ENCODE measurements around the gene DAAM2. TPM values are rescaled to one million over a fixed set of nuclear protein-coding genes. Genes with fewer than 3 reads are reported as not detected.

DAAM2 gene
- total RNA-seq, 1 experiment from 2014 or later: not detected

- Mint-ChIP-seq H3K9me3 (ENCODE audit: unreplicated experiment) (no peaks in the 10 kb centered on the region), H3K4me3 (ENCODE audit: unreplicated experiment) (no peak overlapping the region), H3K27me3 (ENCODE audit: insufficient read depth, unreplicated experiment) (no peaks in the 10 kb centered on the region), H3K27ac (ENCODE audit: low read depth, unreplicated experiment) (no peak overlapping the region), H3K36me3 (ENCODE audit: insufficient read depth, unreplicated experiment) (no peaks in the 10 kb centered on the region), H3K4me1 (ENCODE audit: insufficient read depth, unreplicated experiment) (no peaks in the 10 kb centered on the region)
- ChIA-PET POLR2A (no interaction called here), CTCF (interaction anchor here (0.6 to 6.5 kb wide), 17 partner anchors 12 to 1138 kb away, joined by 3 to 88 read pairs (median 3); no protein-coding TSS in a partner anchor)
- BruUV-seq (replicated peaks): no TSS peak
- intact Hi-C loops (cut with micrococcal nuclease): no loop called here
- TF ChIP-seq CTCF (IDR thresholded peaks at IDR 0.05; ENCODE audit: unreplicated experiment): no peak
- no peak for DNase-seq (ENCODE audit: unreplicated experiment)
These were observed 99.2 kb downstream of the DAAM2 start for GRCh38 chr6:39891353-39891752.

- no peak overlapping the region for H3K27ac Mint-ChIP-seq (ENCODE audit: low read depth, unreplicated experiment)
- intact Hi-C loops (cut with micrococcal nuclease): loop anchor here (1.0 kb wide), 2 partner anchors 515 to 530 kb away; no protein-coding TSS in a partner anchor
- no peak overlapping the region for H3K4me3 Mint-ChIP-seq (ENCODE audit: unreplicated experiment)
- POLR2A ChIA-PET: no interaction called here
- no TSS peak for BruUV-seq (replicated peaks)
- no peaks in the 10 kb centered on the region for H3K36me3 Mint-ChIP-seq (ENCODE audit: insufficient read depth, unreplicated experiment)
- H3K27me3 Mint-ChIP-seq (ENCODE audit: insufficient read depth, unreplicated experiment): no peaks in the 10 kb centered on the region
- H3K9me3 Mint-ChIP-seq (ENCODE audit: unreplicated experiment): no peaks in the 10 kb centered on the region
- CTCF ChIA-PET: interaction anchor here (0.6 to 6.5 kb wide), 13 partner anchors 11 to 660 kb away, joined by 3 to 88 read pairs (median 4); no protein-coding TSS in a partner anchor
- H3K4me1 Mint-ChIP-seq (ENCODE audit: insufficient read depth, unreplicated experiment): no peaks in the 10 kb centered on the region
- no peak for DNase-seq (ENCODE audit: unreplicated experiment)
- TF ChIP-seq CTCF (IDR thresholded peaks at IDR 0.05; ENCODE audit: unreplicated experiment): no peak
These were observed 99.8 kb downstream of the DAAM2 start for GRCh38 chr6:39891976-39892375.

GRCh38 chr6:39892490-39893129, 100.4 kb downstream of the DAAM2 start:
- no peaks in the 10 kb centered on the region for H3K27me3 Mint-ChIP-seq (ENCODE audit: insufficient read depth, unreplicated experiment)
- H3K9me3 Mint-ChIP-seq (ENCODE audit: unreplicated experiment): no peaks in the 10 kb centered on the region
- TF ChIP-seq CTCF (IDR thresholded peaks at IDR 0.05; ENCODE audit: unreplicated experiment): peak; percentile 67
- ChIA-PET CTCF (interaction anchor here (0.5 to 6.5 kb wide), 23 partner anchors 11 to 590 kb away, joined by 3 to 88 read pairs (median 4); no protein-coding TSS in a partner anchor), POLR2A (no interaction called here)
- no TSS peak for BruUV-seq (replicated peaks)
- no peak overlapping the region for H3K27ac Mint-ChIP-seq (ENCODE audit: low read depth, unreplicated experiment)
- H3K36me3 Mint-ChIP-seq (ENCODE audit: insufficient read depth, unreplicated experiment): no peaks in the 10 kb centered on the region
- DNase-seq (ENCODE audit: unreplicated experiment): peak; percentile 55
- H3K4me1 Mint-ChIP-seq (ENCODE audit: insufficient read depth, unreplicated experiment): no peaks in the 10 kb centered on the region
- no peak overlapping the region for H3K4me3 Mint-ChIP-seq (ENCODE audit: unreplicated experiment)
- intact Hi-C loops (cut with micrococcal nuclease): loop anchor here (1.0 kb wide), 2 partner anchors 515 to 530 kb away; no protein-coding TSS in a partner anchor

- Mint-ChIP-seq H3K4me1 (ENCODE audit: insufficient read depth, unreplicated experiment) (no peaks in the 10 kb centered on the region), H3K36me3 (ENCODE audit: insufficient read depth, unreplicated experiment) (no peaks in the 10 kb centered on the region), H3K27ac (ENCODE audit: low read depth, unreplicated experiment) (no peak overlapping the region), H3K4me3 (ENCODE audit: unreplicated experiment) (no peak overlapping the region), H3K27me3 (ENCODE audit: insufficient read depth, unreplicated experiment) (no peaks in the 10 kb centered on the region), H3K9me3 (ENCODE audit: unreplicated experiment) (no peaks in the 10 kb centered on the region)
- BruUV-seq (replicated peaks): no TSS peak
- no peak for TF ChIP-seq CTCF (IDR thresholded peaks at IDR 0.05; ENCODE audit: unreplicated experiment)
- no peak for DNase-seq (ENCODE audit: unreplicated experiment)
- POLR2A ChIA-PET: interaction anchor here (0.6 kb wide), 1 partner anchor 28 kb away, joined by 4 read pairs; no protein-coding TSS in a partner anchor
- intact Hi-C loops (cut with micrococcal nuclease): no loop called here
- CTCF ChIA-PET: interaction anchor here (0.5 to 6.5 kb wide), 28 partner anchors 12 to 1134 kb away, joined by 3 to 88 read pairs (median 4); no protein-coding TSS in a partner anchor
These were observed 101.1 kb downstream of the DAAM2 start for GRCh38 chr6:39893286-39893685.
